ENCODE data around the gene S100A2. TPM values are rescaled to one million over a fixed set of nuclear protein-coding genes. Genes with fewer than 3 reads are reported as not detected.
A peak's percentile ranks its signal among the peaks of the same experiment; 100 is the strongest.

Gene S100A2
- total RNA-seq, 1 donor from 2014 or later = 5.6 TPM

GRCh38 chr1:153546371-153546770, 19.3 kb downstream of the S100A2 start:
- DNase-seq (peak; percentile 59), ATAC-seq (no peak)
- intact Hi-C loops (cut with DNase I) = no loop called here
- Histone ChIP-seq H3K4me1 (peaks cover 63% of the 10 kb centered on the region), H3K27ac (peak overlapping the region; percentile 80), H3K36me3 (no peaks in the 10 kb centered on the region), H3K9me3 (no peaks in the 10 kb centered on the region), H3K4me3 (peak overlapping the region; percentile 59), H3K27me3 (no peaks in the 10 kb centered on the region)
- TF ChIP-seq CTCF (IDR thresholded peaks at IDR 0.05) = no peak

GRCh38 chr1:153545067-153546055, 20.3 kb downstream of the S100A2 start, which contains the start of gene S100A4:
Gene S100A4, minus strand, starts transcription at chr1:153545806. Its CDS starts 1,012 bp downstream, at chr1:153544794.
- H3K36me3 ChIP-seq = no peaks in the 10 kb centered on the region
- peak; percentile 96 for DNase-seq
- peak; percentile 93 for ATAC-seq
- H3K27me3 ChIP-seq = no peaks in the 10 kb centered on the region
- peak within 1 kb of the TSS; percentile 80 for H3K27ac ChIP-seq
- H3K9me3 ChIP-seq = no peaks in the 10 kb centered on the region
- intact Hi-C loops (cut with DNase I) = no loop called here
- peaks cover 64% of the 10 kb centered on the region for H3K4me1 ChIP-seq
- H3K4me3 ChIP-seq = peak within 1 kb of the TSS; percentile 59
- no peak for TF ChIP-seq CTCF (IDR thresholded peaks at IDR 0.05)

- intact Hi-C loops (cut with DNase I) = no loop called here
- ATAC-seq (no peak), DNase-seq (no peak)
- Histone ChIP-seq H3K36me3 (no peaks in the 10 kb centered on the region), H3K27me3 (no peaks in the 10 kb centered on the region), H3K9me3 (no peaks in the 10 kb centered on the region), H3K4me3 (peak overlapping the region; percentile 59), H3K4me1 (peaks cover 59% of the 10 kb centered on the region), H3K27ac (peak overlapping the region; percentile 80)
- no peak for TF ChIP-seq CTCF (IDR thresholded peaks at IDR 0.05)
Measured at GRCh38 chr1:153544453-153545066, 21.1 kb downstream of the S100A2 start.

GRCh38 chr1:153543736-153544135, 21.9 kb downstream of the S100A2 start:
- Histone ChIP-seq H3K27ac (no peak overlapping the region), H3K36me3 (no peaks in the 10 kb centered on the region), H3K9me3 (no peaks in the 10 kb centered on the region), H3K27me3 (no peaks in the 10 kb centered on the region), H3K4me3 (peak overlapping the region; percentile 59), H3K4me1 (peaks cover 50% of the 10 kb centered on the region)
- no peak for TF ChIP-seq CTCF (IDR thresholded peaks at IDR 0.05)
- intact Hi-C loops (cut with DNase I) = no loop called here
- no peak for DNase-seq
- no peak for ATAC-seq

GRCh38 chr1:153542956-153543711, 22.5 kb downstream of the S100A2 start:
- DNase-seq (peak; percentile 10), ATAC-seq (no peak)
- intact Hi-C loops (cut with DNase I) = no loop called here
- no peaks in the 10 kb centered on the region for H3K27me3 ChIP-seq
- TF ChIP-seq CTCF (IDR thresholded peaks at IDR 0.05) = no peak
- no peaks in the 10 kb centered on the region for H3K36me3 ChIP-seq
- H3K9me3 ChIP-seq = no peaks in the 10 kb centered on the region
- peaks cover 45% of the 10 kb centered on the region for H3K4me1 ChIP-seq
- H3K27ac ChIP-seq = peak overlapping the region; percentile 11
- peak overlapping the region; percentile 59 for H3K4me3 ChIP-seq

Measured in upper lobe of right lung (tissue), 1 donor.